ENCODE measurements around the gene CCT6B. TPM values are rescaled to one million over a fixed set of nuclear protein-coding genes. Genes with fewer than 3 reads are reported as not detected.
"Not testable (repeated sequence)": the region's sequence is repeated elsewhere in the genome, so short reads cannot be mapped to it uniquely, and the experiment has no call there.

Gene CCT6B
- total and polyA plus RNA-seq, 5 experiments from 2014 or later: 0.35 to 4.0 (median 2.4) TPM

DNA sequence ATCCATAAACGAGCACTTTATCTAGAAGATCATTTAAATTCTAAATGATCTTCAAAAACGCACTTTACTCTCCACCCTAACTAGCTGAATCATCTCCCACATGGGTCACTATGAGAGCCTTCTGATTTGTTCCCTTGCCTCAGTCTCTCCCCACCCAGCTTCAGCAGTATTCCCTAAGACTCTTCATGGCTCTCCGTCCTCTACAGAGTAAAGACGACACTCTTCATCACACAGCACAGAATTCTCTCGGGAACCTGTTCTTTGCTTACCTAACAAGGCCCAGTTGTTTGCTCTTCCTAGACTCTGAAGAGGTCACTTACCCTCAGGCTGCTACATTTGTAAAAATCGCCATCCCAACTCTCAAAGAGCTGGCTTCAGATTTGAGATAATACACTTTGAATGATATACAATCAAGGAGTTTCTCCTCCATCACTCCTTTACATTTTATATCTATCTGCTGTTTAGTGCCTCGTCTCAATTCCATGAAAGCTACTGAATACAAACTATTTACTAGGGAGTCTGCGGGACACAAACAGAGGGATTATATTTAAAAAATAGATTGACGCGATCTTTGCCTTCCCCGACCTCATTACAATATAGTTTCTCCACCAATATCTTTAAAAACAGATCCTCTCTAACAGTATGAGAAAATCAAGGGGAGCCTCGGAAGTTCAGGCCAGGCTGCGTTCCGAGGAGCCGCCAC is 18.5 kb upstream of the CCT6B start:
- H3K9me3 Mint-ChIP-seq: no peaks in the 10 kb centered on the region
- H3K36me3 Mint-ChIP-seq: peaks cover 0 to 20% (median 5%) of the 10 kb centered on the region in 3 donors
- DNase-seq (no peak), ATAC-seq (no peak)
- POLR2A ChIA-PET: interaction anchor here (1.0 to 4.5 kb wide), 14 partner anchors 11 to 342 kb away, joined by 3 to 34 read pairs (median 8); partner anchors contain the start of genes CCT6B, RAD51D, RFFL and ZNF830
- H3K4me3 Mint-ChIP-seq: peak overlapping the region; percentile 86 to 98 (median 96)
- no peaks in the 10 kb centered on the region for H3K27me3 Mint-ChIP-seq
- peak overlapping the region; percentile 95 to 99 (median 99) for H3K27ac Mint-ChIP-seq
- peaks cover 26 to 46% (median 46%) of the 10 kb centered on the region in 4 donors for H3K4me1 Mint-ChIP-seq

DNA sequence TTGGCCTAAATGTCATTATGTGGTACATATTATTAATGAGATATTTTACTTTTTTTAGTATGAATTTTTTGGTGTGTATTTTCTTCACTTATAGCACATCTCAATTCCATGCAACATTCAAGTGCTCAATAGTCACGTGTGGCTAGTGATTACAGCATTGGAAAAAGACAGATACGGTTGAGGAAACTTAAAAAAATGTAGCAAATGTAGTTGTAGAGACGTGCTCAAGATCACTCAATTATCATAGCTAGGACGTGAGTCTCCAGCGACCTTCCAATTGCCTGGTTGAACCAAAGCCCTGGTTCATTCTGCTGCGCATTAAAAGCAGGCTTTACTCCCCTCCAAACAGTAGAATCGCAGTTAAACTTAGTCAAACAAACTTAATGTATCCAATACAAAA is 17.9 kb upstream of the CCT6B start:
- peaks cover 22 to 42% (median 39%) of the 10 kb centered on the region in 4 donors for H3K4me1 Mint-ChIP-seq
- peak overlapping the region in 6 of 10 donors; percentile 55 to 99 (median 84) for H3K27ac Mint-ChIP-seq
- POLR2A ChIA-PET: interaction anchor here (1.9 to 4.5 kb wide), 3 partner anchors 18 to 341 kb away, joined by 7 to 28 read pairs (median 12); partner anchors contain the start of genes CCT6B and ZNF830
- H3K4me3 Mint-ChIP-seq: peak overlapping the region in 7 of 10 donors; percentile 6 to 93 (median 48)
- DNase-seq (no peak), ATAC-seq (no peak)
- H3K27me3 Mint-ChIP-seq: no peaks in the 10 kb centered on the region
- no peaks in the 10 kb centered on the region for H3K9me3 Mint-ChIP-seq
- peaks cover 0 to 13% (median 5%) of the 10 kb centered on the region in 3 donors for H3K36me3 Mint-ChIP-seq

DNA sequence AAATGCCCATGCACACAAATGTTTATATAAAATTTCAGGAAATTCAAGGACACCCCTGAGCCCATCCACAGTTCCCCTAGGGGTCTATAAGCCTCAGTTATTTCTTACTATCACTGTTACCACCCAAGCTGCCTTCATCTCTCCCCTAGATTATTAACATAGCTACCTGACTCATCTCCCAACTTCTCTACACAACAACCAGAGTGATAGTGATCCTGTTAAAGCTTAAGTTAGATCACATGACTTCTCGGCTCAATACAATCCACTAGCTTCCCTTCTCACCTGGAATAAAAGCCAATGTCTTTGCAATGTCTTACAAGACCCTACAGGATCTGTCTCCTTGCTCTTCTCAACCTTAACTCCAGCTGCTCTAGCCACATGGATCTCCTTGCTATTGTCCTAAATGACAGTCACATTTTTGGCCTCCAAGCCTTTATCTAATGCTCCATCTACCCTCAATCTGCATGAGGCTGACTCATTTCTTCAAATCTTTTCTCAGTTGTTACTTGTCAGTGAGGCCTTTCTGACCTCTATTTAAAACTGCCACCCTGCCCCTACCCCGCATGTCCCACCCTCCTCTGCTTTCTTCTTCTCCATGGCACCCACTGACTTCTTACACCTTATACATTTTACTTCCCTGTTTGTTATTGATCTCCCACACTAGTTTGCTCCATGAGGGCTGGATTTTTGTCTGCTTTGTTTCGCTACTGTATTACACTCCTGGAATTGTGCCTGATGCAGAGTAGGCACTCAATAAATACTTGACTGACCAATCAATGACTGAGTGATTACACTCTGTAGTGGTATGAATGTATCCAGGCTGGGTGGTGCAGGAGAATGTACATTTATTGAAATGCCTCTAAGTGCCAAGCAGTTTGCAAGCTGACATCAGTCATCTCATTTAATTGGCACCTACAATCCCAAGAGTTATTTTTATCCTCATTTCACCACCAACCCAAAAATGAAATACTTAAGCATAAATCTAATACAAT is 13.8 kb upstream of the CCT6B start:
- ATAC-seq (no peak), DNase-seq (no peak)
- Mint-ChIP-seq H3K9me3 (no peaks in the 10 kb centered on the region), H3K27me3 (no peaks in the 10 kb centered on the region), H3K27ac (peak overlapping the region in 1 of 10 donors; percentile 3), H3K4me1 (peaks cover 6 to 13% (median 10%) of the 10 kb centered on the region in 4 donors), H3K36me3 (no peaks in the 10 kb centered on the region), H3K4me3 (no peak overlapping the region)
- POLR2A ChIA-PET: interaction anchor here (0.6 kb wide), 1 partner anchor 388 kb away, joined by 3 read pairs; no protein-coding TSS in a partner anchor

DNA sequence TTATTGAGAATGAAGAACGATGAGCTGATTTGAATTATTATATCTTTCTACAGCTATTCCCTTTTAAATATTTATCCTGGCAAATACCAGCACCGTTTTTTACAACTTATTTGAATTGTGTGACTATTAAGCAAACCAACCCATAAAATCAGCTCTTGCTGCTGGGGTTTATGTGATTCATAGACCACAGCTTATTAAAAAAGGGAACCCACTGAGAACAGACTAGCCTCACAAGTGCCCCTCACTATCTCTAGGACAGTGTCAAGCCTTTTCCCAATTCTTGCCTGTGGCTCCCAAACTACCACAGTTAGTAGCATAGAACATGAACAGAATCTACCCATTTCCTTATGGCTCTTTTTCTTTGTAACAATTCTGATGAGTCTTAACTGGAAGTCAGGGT is 12.9 kb upstream of the CCT6B start:
- H3K27me3 Mint-ChIP-seq: no peaks in the 10 kb centered on the region
- POLR2A ChIA-PET: interaction anchor here (0.6 to 1.0 kb wide), 4 partner anchors 12 to 387 kb away, joined by 3 to 5 read pairs (median 4); no protein-coding TSS in a partner anchor
- no peaks in the 10 kb centered on the region for H3K9me3 Mint-ChIP-seq
- H3K4me3 Mint-ChIP-seq: no peak overlapping the region
- H3K27ac Mint-ChIP-seq: no peak overlapping the region
- no peak for ATAC-seq
- peaks cover 0 to 4% (median under 1%) of the 10 kb centered on the region in 4 donors for H3K4me1 Mint-ChIP-seq
- H3K36me3 Mint-ChIP-seq: peaks cover 0 to 3% (median 0%) of the 10 kb centered on the region in 3 donors
- no peak for DNase-seq

DNA sequence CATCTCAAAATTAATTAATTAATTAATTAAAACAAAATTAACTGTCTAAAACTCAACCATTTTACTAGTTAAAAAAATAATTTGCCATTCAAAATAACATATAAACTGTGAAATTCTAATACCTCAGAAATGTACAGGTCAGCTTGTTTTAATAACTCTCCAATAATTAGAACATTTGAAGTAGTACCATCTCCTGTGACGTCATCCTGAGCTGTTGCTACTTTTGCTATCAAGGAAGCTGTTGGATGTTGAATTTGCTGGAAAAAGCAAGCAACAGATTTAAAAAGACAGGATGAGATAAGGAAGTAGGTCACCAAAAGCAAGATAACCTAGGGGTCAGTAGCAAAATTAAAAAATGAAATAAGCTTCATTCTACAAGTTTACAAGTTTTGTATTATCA is 2.8 kb downstream of the CCT6B start:
- peaks cover 1 to 9% (median 8%) of the 10 kb centered on the region in 5 donors for H3K27me3 Mint-ChIP-seq
- ATAC-seq: no peak
- peaks cover 25 to 28% (median 27%) of the 10 kb centered on the region in 4 donors for H3K4me1 Mint-ChIP-seq
- H3K9me3 Mint-ChIP-seq: peaks cover 0 to 12% (median 1%) of the 10 kb centered on the region in 9 donors
- no peak overlapping the region for H3K27ac Mint-ChIP-seq
- POLR2A ChIA-PET: interaction anchor here (0.7 to 2.1 kb wide), 3 partner anchors 22 to 667 kb away, joined by 5 to 12 read pairs (median 6); partner anchors contain the start of gene LIG3
- H3K4me3 Mint-ChIP-seq: no peak overlapping the region
- peaks cover 2 to 11% (median 6%) of the 10 kb centered on the region in 3 donors for H3K36me3 Mint-ChIP-seq
- DNase-seq: no peak

DNA sequence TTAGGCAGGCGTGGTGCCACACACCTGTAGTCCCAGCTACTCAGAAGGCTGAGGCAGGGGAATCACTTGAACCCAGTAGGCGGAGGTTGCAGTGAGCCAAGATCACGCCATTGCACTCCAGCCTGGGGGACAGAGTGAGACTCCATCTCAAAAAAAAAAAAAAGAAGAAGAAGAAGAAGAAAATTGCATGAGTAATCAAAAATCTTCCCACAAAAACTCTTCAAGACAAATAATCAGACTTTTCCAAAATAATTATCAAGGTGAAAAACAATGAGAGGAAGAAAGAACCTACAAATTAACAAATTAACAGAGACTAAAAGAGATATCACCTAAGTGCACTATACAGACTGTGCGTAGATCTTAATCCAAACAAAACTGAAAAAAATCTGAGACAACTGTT is 10.5 kb downstream of the CCT6B start:
- POLR2A ChIA-PET, H3K4me3 Mint-ChIP-seq, H3K4me1 Mint-ChIP-seq, H3K27ac Mint-ChIP-seq, H3K27me3 Mint-ChIP-seq, DNase-seq, H3K9me3 Mint-ChIP-seq, H3K36me3 Mint-ChIP-seq, ATAC-seq: not testable (repeated sequence)

DNA sequence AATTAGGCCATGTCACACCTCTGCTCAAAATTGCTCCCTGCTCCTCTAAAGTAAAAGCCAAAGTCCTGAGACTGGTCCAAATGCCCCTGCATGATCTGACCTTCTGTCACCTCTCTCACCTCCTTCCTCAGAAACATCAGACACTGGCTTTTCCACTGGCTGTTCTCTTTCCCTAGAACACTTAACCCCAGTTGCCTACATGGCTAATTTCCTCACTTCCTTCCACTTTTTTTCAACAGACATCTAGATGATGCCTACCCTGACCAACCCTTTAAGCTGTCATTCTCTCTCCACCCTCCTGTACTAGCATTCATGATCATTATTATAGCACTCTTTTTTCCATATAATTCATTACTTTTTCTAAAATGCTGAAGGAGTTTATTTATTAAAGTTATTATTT is 31.0 kb downstream of the CCT6B start:
- DNase-seq: no peak
- no peak for ATAC-seq
- no peak overlapping the region for H3K27ac Mint-ChIP-seq

DNA sequence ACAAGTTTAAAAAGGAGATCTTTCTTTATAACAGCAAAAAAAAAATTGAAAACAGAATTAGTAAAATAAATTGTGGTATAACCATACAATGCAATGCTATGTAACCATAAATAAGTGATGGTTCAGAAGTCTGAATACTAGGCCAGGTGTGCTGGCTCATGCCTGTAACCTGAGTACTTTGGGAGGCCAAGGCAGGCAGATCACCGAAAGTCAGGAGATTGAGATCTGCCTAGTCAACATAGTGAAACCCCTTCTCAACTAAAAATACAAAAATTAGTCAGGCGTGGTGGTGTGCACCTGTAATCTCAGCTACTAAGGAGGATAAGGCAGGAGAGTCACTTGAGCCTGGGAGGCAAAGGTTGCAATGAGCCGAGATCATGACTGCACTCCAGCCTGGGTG is 34.6 kb downstream of the CCT6B start:
- no peak overlapping the region for H3K4me3 Mint-ChIP-seq
- H3K27me3 Mint-ChIP-seq: no peaks in the 10 kb centered on the region
- H3K27ac Mint-ChIP-seq: no peak overlapping the region
- DNase-seq (no peak), ATAC-seq (no peak)
- peaks cover 0 to 2% (median 0%) of the 10 kb centered on the region in 4 donors for H3K4me1 Mint-ChIP-seq
- POLR2A ChIA-PET: no interaction called here
- H3K9me3 Mint-ChIP-seq: peaks cover 0 to 2% (median 0%) of the 10 kb centered on the region in 9 donors
- H3K36me3 Mint-ChIP-seq: peaks cover 0 to 7% (median 4%) of the 10 kb centered on the region in 3 donors

More for the DNA sequence above, 31.0 kb downstream of the CCT6B start:
- Mint-ChIP-seq H3K36me3 (peaks cover 0 to 7% (median 4%) of the 10 kb centered on the region in 3 donors), H3K4me3 (no peak overlapping the region), H3K27me3 (no peaks in the 10 kb centered on the region), H3K4me1 (peaks cover 0 to 2% (median 0%) of the 10 kb centered on the region in 4 donors), H3K9me3 (peaks cover 0 to 2% (median 0%) of the 10 kb centered on the region in 9 donors)
- POLR2A ChIA-PET: no interaction called here

DNA sequence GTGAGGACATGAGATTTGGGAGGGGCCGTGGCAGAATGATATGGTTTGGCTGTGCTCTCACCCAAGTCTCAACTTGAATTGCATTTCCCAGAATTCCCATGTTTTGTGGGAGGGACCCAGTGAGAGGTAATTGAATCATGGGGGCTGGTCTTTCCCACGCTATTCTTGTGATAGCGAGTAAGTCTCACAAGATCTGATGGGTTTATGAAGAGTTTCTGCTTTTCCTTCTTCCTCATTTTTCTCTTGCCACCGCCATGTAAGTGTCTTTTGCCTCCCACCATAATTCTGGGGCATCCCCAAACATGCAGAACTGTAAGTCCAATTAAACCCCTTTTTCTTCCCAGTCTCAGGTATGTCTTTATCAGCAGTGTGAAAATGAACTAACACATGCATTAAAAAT is 40.6 kb downstream of the CCT6B start:
- no peaks in the 10 kb centered on the region for H3K9me3 Mint-ChIP-seq
- POLR2A ChIA-PET: no interaction called here
- H3K27me3 Mint-ChIP-seq: no peaks in the 10 kb centered on the region
- H3K4me3 Mint-ChIP-seq: no peak overlapping the region
- H3K4me1 Mint-ChIP-seq: no peaks in the 10 kb centered on the region
- H3K36me3 Mint-ChIP-seq: no peaks in the 10 kb centered on the region
- H3K27ac Mint-ChIP-seq: no peak overlapping the region
- no peak for DNase-seq
- no peak for ATAC-seq

DNA sequence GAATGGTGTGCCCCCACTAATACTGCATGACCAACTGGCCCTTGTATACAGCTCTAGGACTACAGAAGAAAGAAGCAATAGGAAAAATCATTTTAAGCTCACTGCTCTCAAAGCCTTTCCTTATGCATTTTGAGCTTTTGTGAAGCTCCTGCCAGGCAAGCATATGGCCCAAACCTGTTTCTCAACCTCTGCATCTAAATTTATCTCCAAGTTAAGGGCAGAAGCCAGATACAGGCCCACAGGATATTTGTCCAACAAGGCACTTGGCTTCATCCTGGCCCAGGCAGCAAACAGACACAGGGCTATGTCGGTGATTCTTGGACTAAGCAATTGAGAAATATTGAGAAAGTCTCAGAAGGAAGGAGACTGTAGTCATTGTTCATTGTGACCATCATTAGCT is 43.9 kb downstream of the CCT6B start:
- ATAC-seq (no peak), DNase-seq (no peak)
- Mint-ChIP-seq H3K27me3 (no peaks in the 10 kb centered on the region), H3K36me3 (peaks cover 0 to 3% (median 0%) of the 10 kb centered on the region in 3 donors), H3K4me3 (no peak overlapping the region), H3K4me1 (no peaks in the 10 kb centered on the region), H3K27ac (no peak overlapping the region), H3K9me3 (peaks cover 0 to 3% (median 0%) of the 10 kb centered on the region in 9 donors)
- POLR2A ChIA-PET: no interaction called here

DNA sequence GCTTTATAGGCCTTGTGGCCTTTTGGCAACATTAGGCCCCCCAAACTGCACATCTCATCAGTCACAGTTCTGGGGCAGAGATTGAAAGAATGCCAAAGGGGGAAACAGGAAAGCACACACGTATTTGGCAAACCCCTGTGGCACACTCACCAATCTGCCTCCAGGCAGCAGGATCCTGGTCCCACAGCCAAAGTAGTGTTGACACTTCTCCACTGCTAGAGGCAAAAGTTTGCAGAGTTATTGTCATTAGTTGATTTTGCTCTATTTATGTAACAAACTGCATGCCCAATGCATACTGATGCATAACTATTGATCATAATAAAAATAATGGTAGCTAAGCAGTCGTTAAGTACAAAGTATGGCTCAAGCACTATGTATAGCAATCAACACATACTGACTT is 45.1 kb downstream of the CCT6B start:
- Mint-ChIP-seq H3K27me3 (peaks cover 0 to 4% (median 0%) of the 10 kb centered on the region in 5 donors), H3K36me3 (peaks cover 0 to 3% (median 0%) of the 10 kb centered on the region in 3 donors), H3K9me3 (peaks cover 0 to 3% (median 0%) of the 10 kb centered on the region in 9 donors), H3K4me3 (no peak overlapping the region), H3K4me1 (no peaks in the 10 kb centered on the region), H3K27ac (no peak overlapping the region)
- POLR2A ChIA-PET: no interaction called here
- ATAC-seq (no peak), DNase-seq (no peak)

DNA sequence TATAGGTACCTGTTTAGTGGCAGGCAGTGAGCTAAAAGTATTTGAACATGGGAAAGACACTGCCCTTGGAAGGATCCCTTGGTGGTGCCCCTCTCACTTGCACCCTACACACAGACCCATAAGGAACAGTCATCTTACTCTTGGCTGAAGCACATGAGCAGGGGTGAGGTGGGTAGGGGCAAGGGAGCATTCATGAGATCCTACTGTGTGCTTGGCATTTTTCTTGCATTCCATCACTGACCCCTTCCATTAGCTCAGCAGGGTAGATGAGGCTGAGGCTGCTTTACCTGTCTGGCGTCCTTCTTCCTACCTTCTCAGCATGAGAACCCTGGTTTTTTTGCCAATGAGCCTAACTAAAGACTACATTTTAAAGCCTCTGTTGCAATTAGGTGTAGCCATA is 48.3 kb downstream of the CCT6B start:
- DNase-seq (no peak), ATAC-seq (no peak)
- H3K4me3 Mint-ChIP-seq: no peak overlapping the region
- H3K27ac Mint-ChIP-seq: no peak overlapping the region
- POLR2A ChIA-PET: no interaction called here
- H3K36me3 Mint-ChIP-seq: peaks cover 0 to 3% (median 0%) of the 10 kb centered on the region in 3 donors
- peaks cover 0 to 3% (median 0%) of the 10 kb centered on the region in 9 donors for H3K9me3 Mint-ChIP-seq
- no peaks in the 10 kb centered on the region for H3K4me1 Mint-ChIP-seq
- peaks cover 0 to 4% (median 3%) of the 10 kb centered on the region in 5 donors for H3K27me3 Mint-ChIP-seq
